ENCODE data around the gene RPS6KA1.

Gene RPS6KA1

GRCh38 chr1:26531651-26532131, 2.1 kb downstream of the RPS6KA1 start:
- TF ChIP-seq, protein P1, sequence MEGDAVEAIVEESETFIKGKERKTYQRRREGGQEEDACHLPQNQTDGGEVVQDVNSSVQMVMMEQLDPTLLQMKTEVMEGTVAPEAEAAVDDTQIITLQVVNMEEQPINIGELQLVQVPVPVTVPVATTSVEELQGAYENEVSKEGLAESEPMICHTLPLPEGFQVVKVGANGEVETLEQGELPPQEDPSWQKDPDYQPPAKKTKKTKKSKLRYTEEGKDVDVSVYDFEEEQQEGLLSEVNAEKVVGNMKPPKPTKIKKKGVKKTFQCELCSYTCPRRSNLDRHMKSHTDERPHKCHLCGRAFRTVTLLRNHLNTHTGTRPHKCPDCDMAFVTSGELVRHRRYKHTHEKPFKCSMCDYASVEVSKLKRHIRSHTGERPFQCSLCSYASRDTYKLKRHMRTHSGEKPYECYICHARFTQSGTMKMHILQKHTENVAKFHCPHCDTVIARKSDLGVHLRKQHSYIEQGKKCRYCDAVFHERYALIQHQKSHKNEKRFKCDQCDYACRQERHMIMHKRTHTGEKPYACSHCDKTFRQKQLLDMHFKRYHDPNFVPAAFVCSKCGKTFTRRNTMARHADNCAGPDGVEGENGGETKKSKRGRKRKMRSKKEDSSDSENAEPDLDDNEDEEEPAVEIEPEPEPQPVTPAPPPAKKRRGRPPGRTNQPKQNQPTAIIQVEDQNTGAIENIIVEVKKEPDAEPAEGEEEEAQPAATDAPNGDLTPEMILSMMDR (IDR thresholded peaks at IDR 0.05; ENCODE audit: low read depth, low read length) = no peak
- no peak overlapping the region for H3K4me3 ChIP-seq (ENCODE audit: low read depth, low read length)

GRCh38 chr1:26533951-26534509, 4.5 kb downstream of the RPS6KA1 start:
- no peak overlapping the region for H3K4me3 ChIP-seq (ENCODE audit: low read depth, low read length)
- TF ChIP-seq, protein P1 (IDR thresholded peaks at IDR 0.05; ENCODE audit: low read depth, low read length) = no peak

GRCh38 chr1:26535201-26535600, 5.6 kb downstream of the RPS6KA1 start:
- TF ChIP-seq, protein P1 (IDR thresholded peaks at IDR 0.05; ENCODE audit: low read depth, low read length) = no peak

DNA sequence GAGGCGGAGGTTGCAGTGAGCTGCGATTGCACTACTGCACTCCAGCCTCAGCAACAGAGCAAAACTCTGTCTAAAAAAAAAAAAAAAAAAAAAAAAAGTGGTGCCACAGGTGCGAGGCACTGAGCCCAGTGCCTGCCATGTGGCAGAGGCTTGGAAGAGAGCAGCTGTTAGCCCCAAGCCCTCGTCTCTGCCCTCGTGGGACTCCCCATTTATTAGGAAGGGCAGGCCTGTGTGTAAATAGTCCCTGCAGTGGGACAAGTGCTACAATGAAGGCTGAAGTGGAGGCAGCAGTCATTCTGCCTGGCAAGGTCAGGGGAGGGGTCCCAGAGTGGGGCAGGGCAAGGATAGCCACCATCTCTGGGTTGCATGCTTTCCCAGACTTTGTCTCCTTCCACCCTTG, 6.5 kb downstream of the RPS6KA1 start:
- H3K4me3 ChIP-seq (ENCODE audit: low read depth, low read length) = no peak overlapping the region
- TF ChIP-seq, protein P1 (IDR thresholded peaks at IDR 0.05; ENCODE audit: low read depth, low read length) = no peak

More at GRCh38 chr1:26535201-26535600, 5.6 kb downstream of the RPS6KA1 start:
- H3K4me3 ChIP-seq (ENCODE audit: low read depth, low read length) = no peak overlapping the region

GRCh38 chr1:26536521-26536920, 7.0 kb downstream of the RPS6KA1 start:
- TF ChIP-seq, protein P1 (IDR thresholded peaks at IDR 0.05; ENCODE audit: low read depth, low read length) = no peak
- H3K4me3 ChIP-seq (ENCODE audit: low read depth, low read length) = no peak overlapping the region

DNA sequence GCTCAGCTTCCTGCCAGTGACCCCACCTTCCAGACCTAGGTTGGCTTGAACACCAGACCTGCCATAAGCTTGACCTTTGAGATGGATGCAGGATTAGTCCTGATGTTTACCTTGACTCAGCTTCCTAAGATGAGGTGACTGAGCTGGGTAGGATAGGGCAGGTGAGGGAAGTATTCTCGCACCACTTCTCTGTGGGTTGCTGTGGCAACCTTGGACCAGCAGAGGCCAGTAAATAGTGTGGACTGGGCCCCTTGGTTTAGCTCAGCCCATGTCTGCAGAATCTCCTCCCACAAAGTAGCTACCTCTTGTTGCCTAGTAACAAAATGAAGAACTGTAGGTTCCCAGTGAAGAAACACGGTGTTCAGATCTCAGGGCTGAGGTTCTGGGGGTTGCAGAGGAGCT, 8.4 kb downstream of the RPS6KA1 start:
- H3K4me3 ChIP-seq (ENCODE audit: low read depth, low read length) = no peak overlapping the region

More for the DNA sequence above, 8.4 kb downstream of the RPS6KA1 start:
- TF ChIP-seq, protein P1 (IDR thresholded peaks at IDR 0.05; ENCODE audit: low read depth, low read length) = peak; percentile 29
